K562 (cell line): Measurements from ENCODE around the gene CYB5D1. TPM values are rescaled to one million over a fixed set of nuclear protein-coding genes. Genes with fewer than 3 reads are reported as not detected.

Source experiments
- AFF1 ChIP-seq, 2 experiments: fragments of 450-650 bp; IDR thresholded peaks; 2 replicates each; pipeline ENCODE4 v1.6.1; 2018; ENCODE audit warnings: mild to moderate bottlenecking in 2 of 2, low read depth in 1 of 2; ENCODE audit not compliant: partially characterized antibody in 2 of 2
- EP300 ChIP-seq: IDR thresholded peaks from 2 replicates; pipeline ENCODE4 v1.6.1; 2012; ENCODE audit warnings: low read length, improper control_type of control experiment
- LARP7 ChIP-seq: fragments of 450-650 bp; IDR thresholded peaks from 2 replicates; pipeline ENCODE4 v1.6.1; 2016
- MXI1 ChIP-seq: IDR thresholded peaks from 2 replicates; pipeline ENCODE4 v1.6.1; 2011; ENCODE audit warnings: low read depth, mild to moderate bottlenecking, improper control_type of control experiment, low read length
- NFE2 ChIP-seq: IDR thresholded peaks from 2 replicates; pipeline ENCODE4 v1.6.1; 2014; ENCODE audit warnings: antibody characterized with exemption, low read depth
- NR2C2 ChIP-seq, 2 experiments: fragments of 200-800 bp in 1 of 2; sonication (Bioruptor generic) in 1 of 2; sonication (generic) in 1 of 2; formaldehyde crosslinking in 1 of 2; IDR thresholded peaks; 2 replicates each; pipeline versions ENCODE4 v1.6.1 to v1.8.0; 2016 to 2022; ENCODE audit warnings: mild to moderate bottlenecking in 1 of 2, missing compliant biosample characterization in 1 of 2, missing genetic modification characterization in 1 of 2, missing genetic modification reagents in 1 of 2
- ZBTB40 ChIP-seq, 2 experiments: fragments of 450-650 bp in 1 of 2; sonication (generic) in 1 of 2; formaldehyde crosslinking in 1 of 2; IDR thresholded peaks; 2 replicates each; pipeline versions ENCODE4 v1.7.1 to v1.9.0; 2016 to 2022; ENCODE audit warnings: inconsistent platforms in 1 of 2, mild to moderate bottlenecking in 1 of 2, missing genetic modification reagents in 1 of 2
- ZBTB49 ChIP-seq: sonication (generic); formaldehyde crosslinking; IDR thresholded peaks from 2 replicates; pipeline ENCODE4 v1.8.0; 2022; ENCODE audit warnings: missing genetic modification reagents, mild to moderate bottlenecking, borderline replicate concordance
- polyA plus RNA-seq, 8 experiments: library from polyadenylated mRNA; depleted of rRNA in 4 of 8; stranded (reverse) in 5 of 8; unstranded in 3 of 8; fragments of >200 nt; fragmentation: Nextera tagmentation in 2 of 8; fragmentation: Illumina TruSeq in 1 of 8; extraction: Ambion mirVana in 2 of 8; extraction: Trizol in 1 of 8; gene quantifications; 2 replicates each; pipeline versions ENCODE4 v1.2.1 to v1.2.3, GENCODE V29; 2011 to 2014; ENCODE audit warnings: inconsistent platforms in 1 of 8, missing spikeins in 1 of 8
- total RNA-seq, 7 experiments: library from RNA; depleted of rRNA in 6 of 7; stranded (reverse); fragments of >200 nt in 6 of 7; fragmentation: Illumina TruSeq in 2 of 7; extraction: Trizol in 2 of 7; gene quantifications; 2 replicates each; pipeline versions ENCODE4 v1.2.1 to v1.2.3, GENCODE V29; 2011 to 2021; ENCODE audit warnings: low replicate concordance in 1 of 7

The CYB5D1 gene
- total and polyA plus RNA-seq, 9 of the 15 experiments (the other 6 are each of a cell fraction or from before 2014, with no cell fraction given), result 2.4 to 7.9 (median 5.7) TPM

GRCh38 chr17:7841396-7841914 lies 16.3 kb upstream of the CYB5D1 start (continued):
- no peak for TF ChIP-seq ZBTB49 (CRISPR knock-in tag)
- TF ChIP-seq ZBTB40 (IDR thresholded peaks at IDR 0.05), result no peak
- TF ChIP-seq ZBTB40 (CRISPR knock-in tag; IDR thresholded peaks at IDR 0.05), result no peak
- no peak for TF ChIP-seq EP300
- TF ChIP-seq NFE2, result peak; percentile 18; the same call in 1 of the 2 replicates
- no peak for TF ChIP-seq AFF1 (IDR thresholded peaks at IDR 0.05; ENCODE audit: low read depth in 1 of 2, partially characterized antibody in 2 of 2)
- 0 out of 2 replicates have a peak, but pooled peaks have one; percentile 11 for TF ChIP-seq MXI1
- no peak for TF ChIP-seq NR2C2 (CRISPR knock-in tag; IDR thresholded peaks at IDR 0.05)
- TF ChIP-seq NR2C2 (tag; IDR thresholded peaks at IDR 0.05), result 0 out of 2 replicates have a peak, but pooled peaks have one; percentile 23
- TF ChIP-seq LARP7, result no peak
